ENCODE data around the gene ZNF396.
A peak's percentile ranks its signal among the peaks of the same experiment; 100 is the strongest.

The ZNF396 gene

DNA sequence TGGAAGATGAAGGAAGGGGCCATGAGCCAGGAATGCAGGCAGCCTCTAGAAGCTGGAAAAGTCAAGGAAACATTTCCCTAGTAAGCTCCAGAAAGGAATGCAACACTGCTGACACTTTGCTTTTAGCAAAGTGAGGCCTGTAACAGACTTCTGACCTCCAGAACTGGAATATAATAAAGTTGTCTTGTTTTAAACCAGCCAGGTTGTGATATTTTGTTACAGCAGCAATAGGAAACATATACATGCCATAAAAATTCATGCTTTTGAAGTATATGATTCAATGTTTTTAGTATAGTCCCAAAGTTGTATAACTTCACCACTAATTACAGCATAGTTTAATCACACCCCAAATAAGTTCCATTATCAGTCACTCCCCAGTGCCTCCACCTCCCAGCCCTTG lies 15.2 kb upstream of the ZNF396 start (continued):
- TF ChIP-seq TCF4 (CRISPR knock-in tag; IDR thresholded peaks at IDR 0.05; ENCODE audit: borderline replicate concordance) = no peak
- TF ChIP-seq, protein P1, sequence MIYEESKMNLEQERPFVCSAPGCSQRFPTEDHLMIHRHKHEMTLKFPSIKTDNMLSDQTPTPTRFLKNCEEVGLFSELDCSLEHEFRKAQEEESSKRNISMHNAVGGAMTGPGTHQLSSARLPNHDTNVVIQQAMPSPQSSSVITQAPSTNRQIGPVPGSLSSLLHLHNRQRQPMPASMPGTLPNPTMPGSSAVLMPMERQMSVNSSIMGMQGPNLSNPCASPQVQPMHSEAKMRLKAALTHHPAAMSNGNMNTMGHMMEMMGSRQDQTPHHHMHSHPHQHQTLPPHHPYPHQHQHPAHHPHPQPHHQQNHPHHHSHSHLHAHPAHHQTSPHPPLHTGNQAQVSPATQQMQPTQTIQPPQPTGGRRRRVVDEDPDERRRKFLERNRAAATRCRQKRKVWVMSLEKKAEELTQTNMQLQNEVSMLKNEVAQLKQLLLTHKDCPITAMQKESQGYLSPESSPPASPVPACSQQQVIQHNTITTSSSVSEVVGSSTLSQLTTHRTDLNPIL (CRISPR knock-in tag; IDR thresholded peaks at IDR 0.05; ENCODE audit: low read depth) = no peak

DNA sequence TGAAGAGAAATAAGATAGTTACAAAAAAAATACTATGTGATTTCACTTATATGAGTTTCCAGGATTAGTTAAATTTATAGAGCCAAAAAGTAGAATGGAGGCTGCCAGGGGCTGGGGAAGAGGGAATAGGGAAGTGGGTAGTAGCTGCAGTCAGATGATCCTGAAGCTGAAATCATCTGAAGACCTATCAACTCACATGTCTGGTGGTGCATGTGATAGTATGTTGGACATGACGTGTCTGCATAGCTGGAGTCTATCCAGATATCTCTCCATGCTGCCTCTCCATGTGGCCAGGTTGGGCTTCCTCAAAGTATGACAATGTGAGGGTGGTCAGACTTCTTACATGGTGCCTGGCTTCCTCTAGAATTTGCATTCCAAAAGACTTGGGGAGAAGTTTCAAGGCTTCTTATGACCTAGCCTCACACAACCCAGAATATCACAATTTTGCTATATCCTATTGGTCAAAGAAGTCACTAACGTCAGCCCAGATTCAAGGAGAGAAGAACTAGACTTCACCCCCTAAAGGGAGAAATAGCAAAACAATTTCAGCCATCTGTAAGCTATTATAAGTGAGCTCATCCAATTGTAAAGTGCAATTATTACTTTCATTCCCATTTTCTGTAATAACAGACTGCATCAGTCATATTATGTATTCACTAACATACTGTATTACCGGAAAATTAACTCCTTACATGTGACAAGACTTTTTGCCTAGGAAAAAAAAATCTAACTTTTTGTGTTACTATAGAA lies 14.0 kb upstream of the ZNF396 start:
- ATAC-seq = no peak
- TF ChIP-seq ZNF8 (CRISPR knock-in tag; IDR thresholded peaks at IDR 0.05) = no peak

GRCh38 chr18:35389095-35389618 lies 12.0 kb upstream of the ZNF396 start:
- no peak for ATAC-seq
- no peak for TF ChIP-seq ZNF70 (CRISPR knock-in tag; IDR thresholded peaks at IDR 0.05)

DNA sequence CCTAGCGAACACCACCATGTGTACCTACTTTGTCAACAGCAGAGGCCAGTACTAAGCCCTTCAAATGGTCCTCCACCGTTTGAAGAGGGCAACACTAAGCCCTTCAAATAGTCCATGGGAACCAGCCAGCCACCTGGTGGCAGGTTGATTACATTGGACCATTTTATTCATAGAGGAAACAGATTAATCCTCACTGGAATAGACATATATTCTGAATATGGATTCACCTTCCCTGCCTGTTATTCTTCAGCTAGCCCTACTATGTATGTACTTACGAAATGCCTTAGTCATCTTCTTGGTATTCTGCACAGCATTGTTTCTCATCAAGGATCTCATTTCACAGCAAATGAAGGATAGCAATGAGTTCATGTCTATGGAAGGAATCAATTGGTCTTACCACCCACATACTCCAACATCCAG lies 10.0 kb upstream of the ZNF396 start:
- TF ChIP-seq SNAI2 (CRISPR knock-in tag; IDR thresholded peaks at IDR 0.05) (no peak), CSRNP3 (CRISPR knock-in tag; IDR thresholded peaks at IDR 0.05) (no peak), BACH2 (CRISPR knock-in tag; IDR thresholded peaks at IDR 0.05; ENCODE audit: borderline replicate concordance) (no peak), RARB (CRISPR knock-in tag; IDR thresholded peaks at IDR 0.05) (no peak)
- TF ChIP-seq, protein P2, sequence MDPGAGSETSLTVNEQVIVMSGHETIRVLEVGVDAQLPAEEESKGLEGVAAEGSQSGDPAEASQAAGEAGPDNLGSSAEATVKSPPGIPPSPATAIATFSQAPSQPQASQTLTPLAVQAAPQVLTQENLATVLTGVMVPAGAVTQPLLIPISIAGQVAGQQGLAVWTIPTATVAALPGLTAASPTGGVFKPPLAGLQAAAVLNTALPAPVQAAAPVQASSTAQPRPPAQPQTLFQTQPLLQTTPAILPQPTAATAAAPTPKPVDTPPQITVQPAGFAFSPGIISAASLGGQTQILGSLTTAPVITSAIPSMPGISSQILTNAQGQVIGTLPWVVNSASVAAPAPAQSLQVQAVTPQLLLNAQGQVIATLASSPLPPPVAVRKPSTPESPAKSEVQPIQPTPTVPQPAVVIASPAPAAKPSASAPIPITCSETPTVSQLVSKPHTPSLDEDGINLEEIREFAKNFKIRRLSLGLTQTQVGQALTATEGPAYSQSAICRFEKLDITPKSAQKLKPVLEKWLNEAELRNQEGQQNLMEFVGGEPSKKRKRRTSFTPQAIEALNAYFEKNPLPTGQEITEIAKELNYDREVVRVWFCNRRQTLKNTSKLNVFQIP (CRISPR knock-in tag; IDR thresholded peaks at IDR 0.05; ENCODE audit: borderline replicate concordance, low read depth) = no peak
- ATAC-seq = peak; percentile 71

DNA sequence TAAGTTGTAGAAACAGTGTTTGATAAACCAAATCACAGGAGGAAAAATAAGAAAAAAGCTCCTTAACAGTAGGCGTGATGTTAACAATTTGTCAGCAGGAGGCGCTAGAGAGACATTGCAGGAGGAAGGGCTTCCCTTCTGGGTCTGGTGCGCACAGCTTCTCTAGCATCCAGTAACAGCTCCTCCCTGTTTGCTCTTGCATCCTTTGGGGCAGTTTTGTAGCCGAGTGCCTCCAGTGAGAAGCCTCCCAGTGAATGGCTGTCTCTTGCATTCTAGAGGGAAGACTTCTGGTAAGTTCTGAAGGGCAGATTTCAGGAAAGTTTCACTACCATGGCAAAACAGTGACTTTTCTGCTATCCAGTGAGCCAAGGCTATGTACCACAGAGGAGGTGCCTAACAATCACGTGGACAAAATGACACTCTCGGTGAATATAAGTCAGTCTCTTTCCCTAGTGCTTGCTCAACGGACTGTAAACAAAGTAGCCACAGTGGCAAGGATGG lies 9.5 kb upstream of the ZNF396 start:
- TF ChIP-seq TCF4 (CRISPR knock-in tag; IDR thresholded peaks at IDR 0.05; ENCODE audit: borderline replicate concordance) (no peak), ZNF565 (CRISPR knock-in tag; conservative IDR thresholded peaks at IDR 0.05; ENCODE audit: low read depth) (no peak), CSDC2 (CRISPR knock-in tag; IDR thresholded peaks at IDR 0.05) (no peak), ZNF70 (CRISPR knock-in tag; IDR thresholded peaks at IDR 0.05) (no peak), ARNTL (CRISPR knock-in tag; IDR thresholded peaks at IDR 0.05; ENCODE audit: borderline replicate concordance, low read depth) (no peak), ISL1 (CRISPR knock-in tag; IDR thresholded peaks at IDR 0.05) (no peak), OSR1 (CRISPR knock-in tag; IDR thresholded peaks at IDR 0.05) (no peak), TSHZ2 (CRISPR knock-in tag; IDR thresholded peaks at IDR 0.05) (no peak), TOX (CRISPR knock-in tag; IDR thresholded peaks at IDR 0.05; ENCODE audit: borderline replicate concordance) (no peak), ZC3H10 (CRISPR knock-in tag; IDR thresholded peaks at IDR 0.05) (no peak), PPARA (CRISPR knock-in tag; IDR thresholded peaks at IDR 0.05; ENCODE audit: borderline replicate concordance) (no peak), BACH2 (CRISPR knock-in tag; IDR thresholded peaks at IDR 0.05; ENCODE audit: borderline replicate concordance) (no peak), PATZ1 (CRISPR knock-in tag; IDR thresholded peaks at IDR 0.05; ENCODE audit: borderline replicate concordance) (no peak), GLIS3 (CRISPR knock-in tag; IDR thresholded peaks at IDR 0.05) (no peak), ESRRG (CRISPR knock-in tag; IDR thresholded peaks at IDR 0.05) (no peak), ZFP3 (CRISPR knock-in tag; IDR thresholded peaks at IDR 0.05) (no peak)
- TF ChIP-seq, protein P2 (CRISPR knock-in tag; IDR thresholded peaks at IDR 0.05; ENCODE audit: borderline replicate concordance, low read depth) = no peak
- TF ChIP-seq, protein P1 (CRISPR knock-in tag; IDR thresholded peaks at IDR 0.05; ENCODE audit: low read depth) = no peak
- peak; percentile 94 for ATAC-seq

Measured in SK-N-SH treated with all-trans-retinoic acid at 6 μM for 48 hours (cell line).